GM12878 (cell line): ENCODE measurements around the gene CALHM1. TPM values are rescaled to one million over a fixed set of nuclear protein-coding genes. Genes with fewer than 3 reads are reported as not detected.

Experiments
- ATAC-seq: fragments of 200-7000 bp; cut with Tn5 transposase; 3 replicates; pipeline ENCODE4 v1.9.1; 2020; ENCODE audit warnings: mild to moderate bottlenecking, moderate library complexity
- BruUV-seq: library from RNA; stranded (reverse); fragments of 400-500 nt; replicated peaks from 2 replicates; lab custom pipeline; 2021; lab: Mats Ljungman, UMichigan
- CTCF ChIA-PET: fragments of 300-600 bp; sonication (Branson Sonifier 250); formaldehyde crosslinking; extraction: SDS; loops from one replicate; lab custom pipeline; 2021; ENCODE audit warnings: inconsistent platforms; lab: Yijun Ruan, JAX
- POLR2A ChIA-PET: fragments of 350-600 bp; formaldehyde crosslinking; extraction: SDS; loops from one replicate; lab custom pipeline; 2021; ENCODE audit warnings: inconsistent platforms; lab: Charles Lee
- RAD21 ChIA-PET: fragments of 300-600 bp; sonication (Branson Sonifier 250); formaldehyde crosslinking; loops from one replicate; lab custom pipeline; 2023; ENCODE audit warnings: antibody characterized with exemption; ENCODE audit not compliant: unreplicated experiment; lab: Charles Lee
- SMC1A ChIA-PET: fragments of 300-600 bp; sonication (Branson Sonifier 250); formaldehyde crosslinking; loops from one replicate; lab custom pipeline; 2023; ENCODE audit not compliant: unreplicated experiment, uncharacterized antibody; lab: Charles Lee
- DNase-seq: peaks from one replicate; pipeline ENCODE4 v3.0.0-alpha.2; 2011; ENCODE audit warnings: low read depth, low spot score
- FAIRE-seq: peaks from 3 replicates; lab custom pipeline; 2011; peaks lifted over from hg19 to GRCh38; lab: Jason Lieb, UNC
- H2AFZ ChIP-seq: 2 replicates; pipeline ENCODE4 v1.6.0; 2011; ENCODE audit warnings: low read depth, low read length, control low read depth; ENCODE audit not compliant: control insufficient read depth
- H3K27ac ChIP-seq: 2 replicates; pipeline ENCODE4 v1.5.1; 2011; ENCODE audit warnings: control low read depth; ENCODE audit not compliant: control insufficient read depth, insufficient read depth
- H3K27me3 ChIP-seq, 2 experiments: replicated peaks in 1 of 2; 2 replicates each; pipeline versions ENCODE4 v1.6.0 to v1.6.1; 2011; ENCODE audit warnings: low read length in 1 of 2; ENCODE audit not compliant: control insufficient read depth in 2 of 2, insufficient read depth in 2 of 2
- H3K36me3 ChIP-seq, 2 experiments: 2 replicates each; pipeline ENCODE4 v1.5.1; 2011; ENCODE audit warnings: low read length in 1 of 2; ENCODE audit not compliant: control insufficient read depth in 2 of 2, insufficient read depth in 2 of 2
- H3K4me1 ChIP-seq: 2 replicates; pipeline ENCODE4 v1.6.1; 2011; ENCODE audit warnings: mild to moderate bottlenecking, low read length, moderate library complexity, mixed read lengths; ENCODE audit not compliant: control insufficient read depth, insufficient read depth
- H3K4me2 ChIP-seq: 2 replicates; pipeline ENCODE4 v1.6.0; 2011; ENCODE audit warnings: control low read depth; ENCODE audit not compliant: control insufficient read depth, insufficient read depth
- H3K4me3 ChIP-seq: fragments of 200-600 bp; sonication (generic); 2 replicates; pipeline ENCODE4 v1.5.1; 2016
- H3K79me2 ChIP-seq: 2 replicates; pipeline ENCODE4 v1.6.0; 2011; ENCODE audit warnings: low read length; ENCODE audit not compliant: control insufficient read depth, insufficient read depth
- H3K9ac ChIP-seq: 2 replicates; pipeline ENCODE4 v1.8.0; 2011; ENCODE audit warnings: low read length, control low read depth, mixed read lengths; ENCODE audit not compliant: control insufficient read depth, insufficient read depth
- H3K9me3 ChIP-seq: replicated peaks from 3 replicates; pipeline ENCODE4 v1.5.1; 2011; ENCODE audit warnings: mild to moderate bottlenecking, low read length; ENCODE audit not compliant: control insufficient read depth, insufficient read depth
- H4K20me1 ChIP-seq: 2 replicates; pipeline ENCODE4 v1.6.0; 2011; ENCODE audit not compliant: control insufficient read depth, insufficient read depth
- BRCA1 ChIP-seq: IDR thresholded peaks from 2 replicates; pipeline ENCODE4 v1.6.1; 2011; ENCODE audit warnings: low read depth, low read length, improper control_type of control experiment
- DPF2 ChIP-seq: fragments of 450-650 bp; IDR thresholded peaks from 2 replicates; pipeline ENCODE4 v1.6.1; 2017; ENCODE audit warnings: mild to moderate bottlenecking
- HDGF ChIP-seq: fragments of 450-650 bp; IDR thresholded peaks from 2 replicates; pipeline ENCODE4 v1.6.1; 2016; ENCODE audit warnings: antibody characterized with exemption
- IKZF2 ChIP-seq, 2 experiments: fragments of 450-650 bp; IDR thresholded peaks; 2 replicates each; pipeline ENCODE4 v1.6.1; 2017; ENCODE audit warnings: mild to moderate bottlenecking in 2 of 2, moderate library complexity in 2 of 2
- MAX ChIP-seq: IDR thresholded peaks from 2 replicates; pipeline ENCODE4 v1.6.1; 2012; ENCODE audit warnings: low read depth, low read length, improper control_type of control experiment
- MEF2B ChIP-seq: fragments of 450-650 bp; IDR thresholded peaks from 2 replicates; pipeline ENCODE4 v1.6.1; 2018; ENCODE audit warnings: mild to moderate bottlenecking, moderate library complexity; ENCODE audit not compliant: partially characterized antibody, poor library complexity, severe bottlenecking
- MXI1 ChIP-seq: fragments of 150-350 bp; IDR thresholded peaks from 2 replicates; pipeline ENCODE4 v1.6.1; 2011; ENCODE audit warnings: low read depth, mild to moderate bottlenecking, inconsistent platforms, low read length, improper control_type of control experiment
- NKRF ChIP-seq: fragments of 450-650 bp; conservative IDR thresholded peaks from 2 replicates; pipeline ENCODE4 v1.6.1; 2017; ENCODE audit warnings: mild to moderate bottlenecking, moderate library complexity
- NR2F1 ChIP-seq: fragments of 450-650 bp; conservative IDR thresholded peaks from 2 replicates; pipeline ENCODE4 v1.6.1; 2017; ENCODE audit warnings: mild to moderate bottlenecking
- POLR2AphosphoS5 ChIP-seq: IDR thresholded peaks from 2 replicates; pipeline ENCODE4 v1.6.1; 2011; ENCODE audit warnings: mild to moderate bottlenecking, low read length, inconsistent platforms
- YY1 ChIP-seq: IDR thresholded peaks from 2 replicates; pipeline ENCODE4 v1.6.1; 2011; ENCODE audit warnings: low read depth, mild to moderate bottlenecking, low read length
- ZNF207 ChIP-seq: fragments of 450-650 bp; IDR thresholded peaks from 2 replicates; pipeline ENCODE4 v1.6.1; 2014; ENCODE audit warnings: antibody characterized with exemption, mild to moderate bottlenecking, borderline replicate concordance
- ZNF592 ChIP-seq: fragments of 450-650 bp; IDR thresholded peaks from 2 replicates; pipeline ENCODE4 v1.6.1; 2017; ENCODE audit warnings: mild to moderate bottlenecking, moderate library complexity
- ZNF622 ChIP-seq: fragments of 450-650 bp; IDR thresholded peaks from 2 replicates; pipeline ENCODE4 v1.6.1; 2017; ENCODE audit warnings: mild to moderate bottlenecking, inconsistent platforms
- WGBS: methylation state at CpG from one replicate; pipeline ENCODE4 v1.1.6; 2016; ENCODE audit warnings: low lambda C conversion rate; ENCODE audit not compliant: insufficient replicate concordance, insufficient coverage; ENCODE audit errors: missing lambda C conversion rate; 5-methylcytosine and 5-hydroxymethylcytosine counted together
- in situ Hi-C: fragments of 300-500 bp; cut with MboI; formaldehyde crosslinking; loops from 9 replicates; pipeline ENCODE4 v1.14.3; 2018; ENCODE audit warnings: mixed read lengths
- intact Hi-C: fragments of 100-400 bp; cut with micrococcal nuclease; formaldehyde crosslinking; loops from one replicate; pipeline ENCODE4 v1.14.2; 2022; ENCODE audit not compliant: unreplicated experiment
- polyA plus RNA-seq, 11 experiments: library from polyadenylated mRNA; depleted of rRNA in 4 of 11; unstranded in 6 of 11; stranded (reverse) in 5 of 11; fragments of >200 nt; fragmentation: Nextera tagmentation in 4 of 11; fragmentation: Illumina TruSeq in 1 of 11; extraction: Ambion mirVana in 4 of 11; extraction: Trizol in 1 of 11; gene quantifications; 1 replicate in 1 of 11; 2 replicates in 10 of 11; pipeline versions ENCODE4 v1.2.1 to v1.2.3, GENCODE V29; 2011 to 2016; ENCODE audit warnings: inconsistent platforms in 2 of 11, missing spikeins in 2 of 11, low read depth in 1 of 11
- total RNA-seq, 4 experiments: library from RNA; depleted of rRNA in 3 of 4; stranded (reverse); fragments of >200 nt in 3 of 4; fragmentation: Illumina TruSeq in 1 of 4; extraction: Trizol in 1 of 4; gene quantifications; 2 replicates each; pipeline versions ENCODE4 v1.2.1 to v1.2.3, GENCODE V29; 2013 to 2021
- TF ChIP-seq, protein P1 (sequence below): fragments of 450-650 bp; IDR thresholded peaks from 2 replicates; pipeline ENCODE4 v1.6.1; 2016; ENCODE audit warnings: mild to moderate bottlenecking

Gene CALHM1
- total and polyA plus RNA-seq, 10 of the 15 experiments (the other 5 are each of a cell fraction or from before 2014, with no cell fraction given) = 0.05 to 1.7 (median 0.17) TPM

- Histone ChIP-seq H3K4me2 (0 out of 2 replicates have a peak overlapping the region, but pooled peaks have one; percentile 68), H3K27ac (no peak overlapping the region), H3K4me1 (peaks cover 10% of the 10 kb centered on the region), H3K79me2 (no peaks in the 10 kb centered on the region), H2AFZ (no peak overlapping the region), H3K36me3 (no peaks in the 10 kb centered on the region), H3K4me3 (no peak overlapping the region), H4K20me1 (peaks cover 3% of the 10 kb centered on the region; the same call in 1 of the 2 replicates), H3K27me3 (peaks cover 13 to 15% of the 10 kb centered on the region in 2 experiments), H3K9me3 (no peaks in the 10 kb centered on the region), H3K9ac (no peak overlapping the region)
- intact Hi-C loops (no loop called here), in situ Hi-C loops (no loop called here)
- ChIA-PET SMC1A (interaction anchor here (0.6 to 2.1 kb wide), 13 partner anchors 10 to 578 kb away, joined by 3 to 14 read pairs (median 3); partner anchors contain the start of genes CALHM2 and CNNM2), RAD21 (interaction anchor here (0.6 to 2.0 kb wide), 14 partner anchors 8 to 573 kb away, joined by 3 to 11 read pairs (median 4); partner anchors contain the start of genes CALHM2 and CNNM2), POLR2A (interaction anchor here (0.5 to 2.2 kb wide), 8 partner anchors 19 to 1378 kb away, joined by 3 to 13 read pairs (median 4); no protein-coding TSS in a partner anchor), CTCF (interaction anchor here (0.9 to 2.1 kb wide), 10 partner anchors 10 to 198 kb away, joined by 3 to 17 read pairs (median 6); no protein-coding TSS in a partner anchor)
- FAIRE-seq = no peak
- TF ChIP-seq IKZF2 (IDR thresholded peaks at IDR 0.05) (peak in 1 of 2 experiments; percentile 4; a peak in 2 of 4 replicates), DPF2 (peak; percentile 48; the same call in 1 of the 2 replicates), MXI1 (no peak), YY1 (no peak), MEF2B (peak; percentile 1), NKRF (no peak), ZNF207 (peak; percentile 6; the same call in 1 of the 2 replicates), HDGF (no peak), NR2F1 (no peak), POLR2AphosphoS5 (no peak), MAX (no peak), ZNF592 (no peak), ZNF622 (no peak), BRCA1 (no peak)
- TF ChIP-seq, protein P1, sequence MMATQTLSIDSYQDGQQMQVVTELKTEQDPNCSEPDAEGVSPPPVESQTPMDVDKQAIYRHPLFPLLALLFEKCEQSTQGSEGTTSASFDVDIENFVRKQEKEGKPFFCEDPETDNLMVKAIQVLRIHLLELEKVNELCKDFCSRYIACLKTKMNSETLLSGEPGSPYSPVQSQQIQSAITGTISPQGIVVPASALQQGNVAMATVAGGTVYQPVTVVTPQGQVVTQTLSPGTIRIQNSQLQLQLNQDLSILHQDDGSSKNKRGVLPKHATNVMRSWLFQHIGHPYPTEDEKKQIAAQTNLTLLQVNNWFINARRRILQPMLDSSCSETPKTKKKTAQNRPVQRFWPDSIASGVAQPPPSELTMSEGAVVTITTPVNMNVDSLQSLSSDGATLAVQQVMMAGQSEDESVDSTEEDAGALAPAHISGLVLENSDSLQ = 0 out of 2 replicates have a peak, but pooled peaks have one; percentile 2
- WGBS = 42% methylated on average over 1 of the region's 1 CpG
- BruUV-seq = no TSS peak
- peak; percentile 51 for ATAC-seq
- DNase-seq = no peak
Measured at GRCh38 chr10:103490986-103491314, 32.2 kb upstream of the CALHM1 start.
